Fibroblast of pulmonary artery (primary cell): Measurements from ENCODE around the gene ECD.
"Not testable (repeated sequence)": the region's sequence is repeated elsewhere in the genome, so short reads cannot be mapped to it uniquely, and the experiment has no call there.

Experiments used
- DNase-seq: peaks from one replicate; pipeline ENCODE4 v3.0.0-alpha.2; 2010; ENCODE audit warnings: low read depth
- H3K4me3 ChIP-seq: replicated peaks from 2 replicates; pipeline ENCODE4 v1.5.1; 2011; ENCODE audit warnings: low read depth, mild to moderate bottlenecking, control low read depth, low read length, moderate library complexity
- TF ChIP-seq, protein P1 (sequence below): IDR thresholded peaks from 2 replicates; pipeline ENCODE4 v1.5.1; 2011; ENCODE audit warnings: mild to moderate bottlenecking, control low read depth, low read length, inconsistent platforms; ENCODE audit errors: missing control alignments

The ECD gene

DNA sequence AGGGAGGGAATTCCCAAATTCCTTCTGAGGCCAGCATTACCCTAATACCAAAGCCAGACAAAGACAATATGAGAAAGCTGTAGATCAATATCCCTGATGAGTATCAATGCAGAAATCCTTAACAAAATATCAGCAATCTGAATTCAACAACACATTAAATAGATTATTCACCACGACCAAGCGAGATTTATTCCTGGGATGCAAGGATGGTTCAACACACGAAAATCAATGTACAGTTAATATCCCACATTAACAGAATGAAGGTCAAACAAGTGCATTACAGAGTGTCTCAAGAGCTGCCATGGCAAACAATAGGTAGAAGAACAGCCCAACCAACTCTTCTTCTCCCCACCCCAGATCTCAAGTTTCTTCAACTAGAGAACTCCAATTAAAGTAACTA lies 6.1 kb downstream of the ECD start:
- H3K4me3 ChIP-seq = no peak overlapping the region
- TF ChIP-seq, protein P1, sequence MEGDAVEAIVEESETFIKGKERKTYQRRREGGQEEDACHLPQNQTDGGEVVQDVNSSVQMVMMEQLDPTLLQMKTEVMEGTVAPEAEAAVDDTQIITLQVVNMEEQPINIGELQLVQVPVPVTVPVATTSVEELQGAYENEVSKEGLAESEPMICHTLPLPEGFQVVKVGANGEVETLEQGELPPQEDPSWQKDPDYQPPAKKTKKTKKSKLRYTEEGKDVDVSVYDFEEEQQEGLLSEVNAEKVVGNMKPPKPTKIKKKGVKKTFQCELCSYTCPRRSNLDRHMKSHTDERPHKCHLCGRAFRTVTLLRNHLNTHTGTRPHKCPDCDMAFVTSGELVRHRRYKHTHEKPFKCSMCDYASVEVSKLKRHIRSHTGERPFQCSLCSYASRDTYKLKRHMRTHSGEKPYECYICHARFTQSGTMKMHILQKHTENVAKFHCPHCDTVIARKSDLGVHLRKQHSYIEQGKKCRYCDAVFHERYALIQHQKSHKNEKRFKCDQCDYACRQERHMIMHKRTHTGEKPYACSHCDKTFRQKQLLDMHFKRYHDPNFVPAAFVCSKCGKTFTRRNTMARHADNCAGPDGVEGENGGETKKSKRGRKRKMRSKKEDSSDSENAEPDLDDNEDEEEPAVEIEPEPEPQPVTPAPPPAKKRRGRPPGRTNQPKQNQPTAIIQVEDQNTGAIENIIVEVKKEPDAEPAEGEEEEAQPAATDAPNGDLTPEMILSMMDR = no peak
- DNase-seq = no peak

DNA sequence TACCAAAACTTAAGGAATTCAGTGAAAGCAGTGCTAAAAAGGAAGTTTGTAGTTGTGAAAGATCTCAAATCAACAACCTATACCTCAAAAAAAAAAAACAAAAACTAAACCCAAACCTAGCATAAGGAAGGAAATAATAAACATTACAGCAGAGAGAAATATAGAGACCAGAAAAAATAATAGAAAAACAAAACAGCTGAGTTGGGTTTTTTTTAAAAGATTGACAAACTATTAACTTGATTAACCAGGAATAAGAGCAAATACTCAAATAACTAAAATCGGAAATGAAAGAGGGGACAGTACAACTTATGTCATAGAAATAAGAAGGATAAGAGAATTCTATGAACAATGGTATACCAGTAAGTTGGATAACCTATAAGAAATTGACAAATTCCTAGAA lies 6.7 kb downstream of the ECD start:
- no peak overlapping the region for H3K4me3 ChIP-seq
- TF ChIP-seq, protein P1 = no peak
- DNase-seq = no peak

DNA sequence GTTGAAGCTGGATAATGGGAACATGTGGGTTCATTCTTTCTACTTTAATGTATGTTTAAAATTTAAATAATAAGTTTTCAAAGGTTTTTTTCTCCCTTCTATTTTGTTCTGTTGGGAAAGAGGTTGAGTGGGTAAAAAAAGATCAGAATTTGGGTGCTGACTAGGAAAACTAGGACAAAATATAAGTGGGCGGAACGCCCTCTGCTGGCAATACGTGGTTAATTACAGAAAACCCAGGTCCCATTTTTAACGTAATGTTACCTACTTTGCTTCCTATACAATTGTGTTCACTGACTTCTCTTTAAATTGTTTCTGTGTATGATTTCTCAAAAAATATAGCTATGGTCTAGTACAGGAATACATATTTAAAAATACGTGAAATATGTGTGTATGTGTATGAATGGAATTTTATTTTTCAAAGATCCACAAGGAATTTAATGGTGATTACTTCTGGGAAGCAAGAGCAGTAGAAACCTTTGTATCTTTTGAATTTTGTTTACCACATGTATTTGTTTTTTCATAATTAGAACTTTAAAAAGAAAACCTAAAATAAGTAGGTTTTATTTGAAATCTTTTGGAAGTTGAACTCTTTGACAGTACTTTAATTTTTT lies 8.7 kb downstream of the ECD start:
- H3K4me3 ChIP-seq = no peak overlapping the region
- TF ChIP-seq, protein P1 = peak; percentile 72
- peak; percentile 71 for DNase-seq

DNA sequence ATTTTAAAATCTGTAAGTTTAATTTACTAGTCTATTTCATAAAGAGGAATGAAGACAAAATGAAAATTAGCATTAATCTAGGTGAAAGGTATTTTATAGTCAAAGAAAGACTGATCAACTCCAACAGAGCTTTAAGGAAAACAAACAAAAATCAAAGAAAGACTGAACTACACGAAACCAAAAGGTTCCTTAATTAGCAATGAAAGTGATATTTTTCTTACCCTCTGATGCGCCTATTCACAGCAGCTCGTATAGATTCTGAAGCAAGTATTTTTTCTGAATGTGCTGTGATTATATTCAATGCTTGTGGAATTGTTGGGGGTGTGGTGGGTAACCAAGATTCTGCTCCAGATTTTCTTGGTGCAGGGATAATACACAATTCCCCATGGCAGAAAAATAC lies 11.8 kb downstream of the ECD start:
- no peak for DNase-seq
- TF ChIP-seq, protein P1 = no peak
- no peak overlapping the region for H3K4me3 ChIP-seq

DNA sequence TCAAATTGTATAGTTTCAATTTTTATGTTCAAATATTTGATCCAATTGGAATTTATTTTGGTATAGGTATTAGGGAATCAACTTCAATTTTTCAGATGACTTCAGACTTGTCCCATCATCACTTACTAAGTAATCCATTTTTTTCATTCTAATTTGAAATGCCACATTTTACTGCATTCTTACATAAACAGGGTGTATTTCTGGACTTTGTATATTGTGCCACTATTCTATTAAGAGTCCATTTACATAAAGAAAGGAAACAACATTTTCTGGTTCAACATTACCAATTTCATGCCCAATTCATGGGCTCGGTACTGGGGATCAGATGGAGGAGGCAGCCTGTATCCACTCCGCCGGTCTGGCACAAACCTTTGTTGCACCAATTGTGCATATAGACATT lies 15.8 kb downstream of the ECD start:
- DNase-seq = no peak
- no peak overlapping the region for H3K4me3 ChIP-seq
- TF ChIP-seq, protein P1 = no peak

DNA sequence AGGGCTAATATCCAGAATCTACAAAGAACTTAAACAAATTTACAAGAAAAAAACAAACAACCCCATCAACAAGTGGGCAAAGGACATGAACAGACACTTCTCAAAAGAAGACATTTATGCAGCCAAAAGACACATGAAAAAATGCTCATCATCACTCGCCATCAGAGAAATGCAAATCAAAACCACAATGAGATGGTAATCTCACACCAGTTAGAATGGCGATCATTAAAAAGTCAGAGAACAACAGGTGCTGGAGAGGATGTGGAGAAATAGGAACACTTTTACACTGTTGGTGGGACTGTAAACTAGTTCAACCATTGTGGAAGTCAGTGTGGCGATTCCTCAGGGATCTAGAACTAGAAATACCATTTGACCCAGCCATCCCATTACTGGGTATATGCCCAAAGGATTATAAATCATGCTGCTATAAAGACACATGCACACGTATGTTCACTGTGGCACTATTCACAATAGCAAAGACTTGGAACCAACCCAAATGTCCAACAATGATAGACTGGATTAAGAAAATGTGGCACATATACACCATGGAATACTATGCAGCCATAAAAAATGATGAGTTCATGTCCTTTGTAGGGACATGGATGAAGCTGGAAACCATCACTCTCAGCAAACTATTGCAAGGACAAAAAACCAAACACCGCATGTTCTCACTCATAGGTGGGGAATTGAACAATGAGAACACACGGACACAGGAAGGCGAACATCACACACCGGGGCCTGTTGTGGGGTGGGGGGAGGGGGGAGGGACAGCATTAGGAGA lies 17.0 kb downstream of the ECD start:
- H3K4me3 ChIP-seq, DNase-seq: not testable (repeated sequence)

DNA sequence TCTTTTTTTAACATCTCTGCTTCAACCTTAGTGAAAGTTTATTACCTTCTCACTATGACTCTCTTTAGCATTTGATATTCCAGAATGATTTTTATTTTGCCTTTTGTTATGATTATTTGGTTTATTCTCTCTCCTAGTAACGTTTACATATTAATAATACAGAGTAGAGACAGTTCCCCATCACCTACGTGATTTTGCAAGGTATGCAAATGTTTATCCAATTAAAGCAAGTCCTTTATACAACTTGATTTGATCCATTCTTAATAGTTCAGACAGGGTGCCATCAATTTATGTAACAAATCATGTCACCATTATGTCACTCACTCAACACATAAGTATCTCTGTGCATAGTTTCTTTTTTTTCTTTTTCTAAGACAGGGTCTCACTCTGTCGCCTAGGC lies 26.2 kb downstream of the ECD start:
- no peak for DNase-seq
- TF ChIP-seq, protein P1 = no peak
- H3K4me3 ChIP-seq = no peak overlapping the region
